Measurements from ENCODE around the gene TMCO1.
"Not testable (repeated sequence)": the region's sequence is repeated elsewhere in the genome, so short reads cannot be mapped to it uniquely, and the experiment has no call there.

The TMCO1 gene

DNA sequence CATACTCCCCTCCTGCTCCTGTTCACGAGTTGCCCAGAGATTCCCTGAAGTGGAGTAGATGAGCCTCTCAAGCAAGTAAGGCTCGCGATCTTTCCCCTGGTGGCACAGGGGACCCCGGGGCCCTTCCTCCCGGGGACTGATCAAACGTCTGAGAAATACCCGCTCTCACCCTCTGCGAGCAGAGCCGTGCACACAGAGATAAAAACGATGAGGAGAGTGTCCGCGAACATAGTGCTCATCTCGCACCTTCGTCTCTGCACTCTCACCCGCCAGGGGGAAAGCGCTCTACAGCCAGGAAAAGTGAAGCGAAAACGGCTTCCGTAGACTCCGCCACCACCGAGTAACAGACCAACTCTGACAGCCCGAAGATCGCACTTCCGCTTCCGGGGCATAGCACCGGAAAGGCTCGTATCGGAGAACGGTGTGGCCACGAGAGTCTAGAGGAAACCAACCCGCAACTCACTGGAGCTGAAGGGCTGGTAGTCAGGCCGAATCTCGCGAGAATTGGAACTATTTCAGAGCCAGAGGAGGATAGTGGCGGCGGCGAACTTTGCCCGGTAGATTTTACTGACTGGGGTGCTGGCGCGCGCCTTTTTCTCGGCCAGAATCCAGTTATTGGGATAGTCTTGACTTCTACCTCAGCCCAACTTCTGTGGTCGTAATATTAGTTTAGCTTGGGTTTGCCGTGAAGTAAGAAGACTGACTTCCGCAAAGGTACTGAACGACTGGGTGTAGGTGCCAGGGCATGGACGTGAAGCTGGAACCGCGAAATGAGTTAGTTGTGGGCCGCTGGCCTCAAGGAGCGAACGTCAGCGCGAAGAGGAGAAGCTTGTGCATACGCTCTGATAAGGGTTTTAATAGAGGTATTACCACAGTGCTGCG lies at the start of gene TMCO1:
Gene TMCO1, minus strand, starts transcription at position 356 of the 882 bp plus-strand sequence. Its CDS starts 117 bp downstream, at position 239.
- H3K9ac ChIP-seq (ENCODE audit: insufficient read length, low read depth): peak within 1 kb of the TSS; percentile 90
- DNase-seq (ENCODE audit: low read depth, low spot score): peak; percentile 99
- no peaks in the 10 kb centered on the region for H3K9me3 ChIP-seq (ENCODE audit: insufficient read depth, low read length)
- TF ChIP-seq YY1 (IDR thresholded peaks at IDR 0.05; ENCODE audit: insufficient read depth, insufficient read length) (no peak), SUZ12 (IDR thresholded peaks at IDR 0.05; ENCODE audit: extremely low read depth, insufficient read depth, insufficient read length) (no peak), ZNF274 (IDR thresholded peaks at IDR 0.05; ENCODE audit: low read depth, low read length) (no peak)
- peak within 1 kb of the TSS; percentile 94 for H3K4me3 ChIP-seq (ENCODE audit: insufficient read length, low read depth)
- peaks cover 45% of the 10 kb centered on the region for H3K36me3 ChIP-seq (ENCODE audit: insufficient read depth, insufficient read length, low read length)
- no peaks in the 10 kb centered on the region for H3K4me1 ChIP-seq (ENCODE audit: insufficient read depth, insufficient read length)
- no peaks in the 10 kb centered on the region for H3K27me3 ChIP-seq (ENCODE audit: insufficient read depth, insufficient read length)

DNA sequence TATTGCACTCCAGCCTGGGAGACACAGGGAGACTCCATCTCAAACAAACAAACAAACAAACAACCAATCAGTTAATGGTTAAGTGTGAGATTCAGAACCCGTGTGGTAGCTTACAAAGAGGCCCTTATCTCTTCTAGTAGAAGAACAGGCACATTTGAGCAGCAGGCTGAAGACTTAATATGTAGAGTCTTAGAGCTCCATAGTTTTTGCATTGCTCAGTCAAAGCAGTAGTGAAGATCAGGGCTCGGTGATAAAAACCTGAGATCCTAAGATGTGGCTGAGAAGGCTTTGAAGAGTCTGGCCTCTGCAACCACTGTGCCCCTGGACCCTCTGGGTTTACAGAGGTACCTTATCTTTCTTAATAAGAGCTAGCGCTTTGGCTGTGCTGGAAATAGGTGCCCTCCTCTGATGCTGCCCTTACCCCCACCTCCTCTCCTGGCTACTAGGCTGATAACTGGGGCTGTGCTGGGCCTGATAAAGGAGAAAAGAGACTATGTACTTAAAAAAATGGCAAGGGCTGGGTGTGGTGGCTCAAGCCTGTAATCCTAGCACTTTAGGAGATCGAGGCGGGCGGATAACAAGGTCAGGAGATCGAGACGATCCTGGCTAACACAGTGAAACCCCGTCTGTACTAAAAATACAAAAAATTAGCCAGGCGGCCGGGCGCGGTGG lies 48.3 kb upstream of the TMCO1 start:
- no peak for DNase-seq (ENCODE audit: low read depth, low spot score)
- Histone ChIP-seq H3K4me3 (ENCODE audit: insufficient read length, low read depth) (no peak overlapping the region), H3K9ac (ENCODE audit: insufficient read length, low read depth) (no peak overlapping the region), H3K9me3 (ENCODE audit: insufficient read depth, low read length) (no peaks in the 10 kb centered on the region), H3K27me3 (ENCODE audit: insufficient read depth, insufficient read length) (no peaks in the 10 kb centered on the region), H3K4me1 (ENCODE audit: insufficient read depth, insufficient read length) (no peaks in the 10 kb centered on the region), H3K36me3 (ENCODE audit: insufficient read depth, insufficient read length, low read length) (no peaks in the 10 kb centered on the region)
- no peak for TF ChIP-seq ZNF274 (IDR thresholded peaks at IDR 0.05; ENCODE audit: low read depth, low read length)
- TF ChIP-seq SUZ12 (IDR thresholded peaks at IDR 0.05; ENCODE audit: extremely low read depth, insufficient read depth, insufficient read length): no peak
- no peak for TF ChIP-seq YY1 (IDR thresholded peaks at IDR 0.05; ENCODE audit: insufficient read depth, insufficient read length)

DNA sequence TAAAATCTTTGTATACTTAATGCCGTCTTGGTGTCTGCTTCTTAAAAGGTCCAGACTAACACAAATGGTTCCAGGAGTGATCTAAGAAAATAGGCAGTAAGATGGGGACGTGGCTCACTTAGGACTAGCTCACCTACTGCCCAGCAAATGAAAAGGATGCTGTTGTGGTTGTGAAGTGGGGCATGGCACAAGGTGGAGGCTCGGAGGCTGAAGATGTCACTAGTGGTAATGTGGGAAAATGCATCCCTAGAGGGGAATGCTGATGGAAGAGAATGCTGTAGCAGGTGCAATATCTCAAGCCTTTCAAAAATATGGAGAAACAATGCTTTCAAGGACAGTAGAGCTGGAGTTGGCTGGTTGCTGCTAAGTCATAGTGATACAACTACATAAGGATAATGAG lies 47.5 kb upstream of the TMCO1 start:
- Histone ChIP-seq H3K4me3 (ENCODE audit: insufficient read length, low read depth) (no peak overlapping the region), H3K9ac (ENCODE audit: insufficient read length, low read depth) (no peak overlapping the region), H3K27me3 (ENCODE audit: insufficient read depth, insufficient read length) (no peaks in the 10 kb centered on the region), H3K9me3 (ENCODE audit: insufficient read depth, low read length) (no peaks in the 10 kb centered on the region), H3K4me1 (ENCODE audit: insufficient read depth, insufficient read length) (no peaks in the 10 kb centered on the region), H3K36me3 (ENCODE audit: insufficient read depth, insufficient read length, low read length) (no peaks in the 10 kb centered on the region)
- DNase-seq (ENCODE audit: low read depth, low spot score): no peak
- no peak for TF ChIP-seq YY1 (IDR thresholded peaks at IDR 0.05; ENCODE audit: insufficient read depth, insufficient read length)
- no peak for TF ChIP-seq ZNF274 (IDR thresholded peaks at IDR 0.05; ENCODE audit: low read depth, low read length)
- TF ChIP-seq SUZ12 (IDR thresholded peaks at IDR 0.05; ENCODE audit: extremely low read depth, insufficient read depth, insufficient read length): no peak

DNA sequence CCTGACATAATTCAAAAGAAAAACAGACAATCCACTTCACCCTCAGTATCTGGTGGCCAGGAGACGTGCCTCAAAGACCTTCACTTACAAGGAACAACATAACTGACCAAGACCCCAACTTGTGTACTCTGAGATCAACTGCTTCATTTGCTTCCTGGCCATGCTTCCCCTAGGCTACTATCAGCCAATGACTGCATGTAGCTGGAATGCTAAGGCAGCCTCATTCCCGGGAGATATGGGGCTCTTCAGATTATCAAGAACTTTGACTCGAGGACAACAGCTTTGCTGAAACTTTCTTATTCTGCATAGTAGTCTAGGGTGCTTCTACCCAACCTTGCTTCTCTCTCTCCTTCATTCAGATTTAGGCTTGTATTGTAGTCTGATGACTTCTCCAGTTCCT lies 47.1 kb upstream of the TMCO1 start:
- Histone ChIP-seq H3K4me3 (ENCODE audit: insufficient read length, low read depth) (no peak overlapping the region), H3K27me3 (ENCODE audit: insufficient read depth, insufficient read length) (no peaks in the 10 kb centered on the region), H3K9ac (ENCODE audit: insufficient read length, low read depth) (no peak overlapping the region), H3K4me1 (ENCODE audit: insufficient read depth, insufficient read length) (no peaks in the 10 kb centered on the region), H3K36me3 (ENCODE audit: insufficient read depth, insufficient read length, low read length) (no peaks in the 10 kb centered on the region), H3K9me3 (ENCODE audit: insufficient read depth, low read length) (no peaks in the 10 kb centered on the region)
- no peak for DNase-seq (ENCODE audit: low read depth, low spot score)
- no peak for TF ChIP-seq SUZ12 (IDR thresholded peaks at IDR 0.05; ENCODE audit: extremely low read depth, insufficient read depth, insufficient read length)
- no peak for TF ChIP-seq YY1 (IDR thresholded peaks at IDR 0.05; ENCODE audit: insufficient read depth, insufficient read length)
- TF ChIP-seq ZNF274 (IDR thresholded peaks at IDR 0.05; ENCODE audit: low read depth, low read length): no peak

GRCh38 chr1:165807613-165808012 lies 38.9 kb upstream of the TMCO1 start:
- DNase-seq (ENCODE audit: low read depth, low spot score): no peak
- no peaks in the 10 kb centered on the region for H3K4me1 ChIP-seq (ENCODE audit: insufficient read depth, insufficient read length)
- TF ChIP-seq ZNF274 (IDR thresholded peaks at IDR 0.05; ENCODE audit: low read depth, low read length) (no peak), YY1 (IDR thresholded peaks at IDR 0.05; ENCODE audit: insufficient read depth, insufficient read length) (no peak), SUZ12 (IDR thresholded peaks at IDR 0.05; ENCODE audit: extremely low read depth, insufficient read depth, insufficient read length) (no peak)
- H3K36me3 ChIP-seq (ENCODE audit: insufficient read depth, insufficient read length, low read length): no peaks in the 10 kb centered on the region
- H3K27me3 ChIP-seq (ENCODE audit: insufficient read depth, insufficient read length): no peaks in the 10 kb centered on the region
- no peak overlapping the region for H3K9ac ChIP-seq (ENCODE audit: insufficient read length, low read depth)
- H3K9me3 ChIP-seq (ENCODE audit: insufficient read depth, low read length): no peaks in the 10 kb centered on the region; the same call in 1 of the 2 replicates
- no peak overlapping the region for H3K4me3 ChIP-seq (ENCODE audit: insufficient read length, low read depth)

DNA sequence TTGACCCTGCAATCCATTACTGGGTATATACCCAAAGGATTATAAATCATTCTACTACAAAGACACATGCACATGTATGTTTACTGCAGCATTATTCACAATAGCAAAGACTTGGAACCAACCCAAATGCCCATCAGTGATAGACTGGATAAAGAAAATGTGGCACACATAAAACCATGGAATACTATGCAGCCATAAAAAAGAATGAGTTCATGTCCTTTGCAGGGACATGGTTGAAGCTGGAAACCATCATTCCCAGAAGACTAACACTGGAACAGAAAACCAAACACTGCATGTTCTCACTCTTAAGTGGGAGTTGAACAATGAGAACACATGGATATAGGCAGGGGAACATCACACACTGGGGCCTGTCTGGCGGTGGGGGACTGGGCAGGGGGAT lies 35.8 kb upstream of the TMCO1 start:
- not testable (repeated sequence) for DNase-seq (ENCODE audit: low read depth, low spot score); H3K27me3 ChIP-seq (ENCODE audit: insufficient read depth, insufficient read length); H3K4me3 ChIP-seq (ENCODE audit: insufficient read length, low read depth); H3K4me1 ChIP-seq (ENCODE audit: insufficient read depth, insufficient read length); H3K9me3 ChIP-seq (ENCODE audit: insufficient read depth, low read length); H3K36me3 ChIP-seq (ENCODE audit: insufficient read depth, insufficient read length, low read length); H3K9ac ChIP-seq (ENCODE audit: insufficient read length, low read depth)

DNA sequence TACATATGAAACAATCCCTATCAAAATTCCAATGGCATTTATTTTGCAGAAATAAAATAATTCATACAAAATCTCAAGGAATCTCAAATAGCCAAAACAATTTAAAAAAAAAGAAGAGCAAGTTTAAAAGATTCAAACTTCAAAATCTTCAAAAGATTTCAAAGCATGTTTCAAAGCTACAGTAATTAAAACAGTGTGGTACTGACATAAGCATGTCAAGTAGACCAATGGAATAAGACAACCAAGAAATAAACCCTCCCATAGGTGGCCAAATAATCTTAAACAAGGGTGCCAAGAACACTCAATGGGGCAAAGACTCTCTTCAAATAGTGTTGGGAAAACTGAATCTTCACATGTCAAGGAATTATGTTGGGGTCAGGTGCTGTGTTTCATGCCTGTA lies 30.7 kb upstream of the TMCO1 start:
- no peak overlapping the region for H3K9ac ChIP-seq (ENCODE audit: insufficient read length, low read depth)
- H3K4me3 ChIP-seq (ENCODE audit: insufficient read length, low read depth): no peak overlapping the region
- no peaks in the 10 kb centered on the region for H3K36me3 ChIP-seq (ENCODE audit: insufficient read depth, insufficient read length, low read length)
- TF ChIP-seq SUZ12 (IDR thresholded peaks at IDR 0.05; ENCODE audit: extremely low read depth, insufficient read depth, insufficient read length) (no peak), ZNF274 (IDR thresholded peaks at IDR 0.05; ENCODE audit: low read depth, low read length) (no peak), YY1 (IDR thresholded peaks at IDR 0.05; ENCODE audit: insufficient read depth, insufficient read length) (no peak)
- H3K9me3 ChIP-seq (ENCODE audit: insufficient read depth, low read length): no peaks in the 10 kb centered on the region
- H3K27me3 ChIP-seq (ENCODE audit: insufficient read depth, insufficient read length): no peaks in the 10 kb centered on the region
- no peak for DNase-seq (ENCODE audit: low read depth, low spot score)
- H3K4me1 ChIP-seq (ENCODE audit: insufficient read depth, insufficient read length): no peaks in the 10 kb centered on the region
